Daoy (cell line): ENCODE measurements around the gene PPP1R27. TPM values are rescaled to one million over a fixed set of nuclear protein-coding genes. Genes with fewer than 3 reads are reported as not detected.

Experiments used
- DNase-seq: peaks from one replicate; pipeline ENCODE4 v3.0.0-alpha.2; 2015; ENCODE audit warnings: low read depth
- total RNA-seq: library from RNA; depleted of rRNA; stranded (reverse); fragments of >200 nt; shearing (Covaris generic); gene quantifications from 2 replicates; pipeline ENCODE4 v1.2.3, GENCODE V29; 2014

The PPP1R27 gene
- total RNA-seq, 1 experiment from 2014 or later, result not detected

DNA sequence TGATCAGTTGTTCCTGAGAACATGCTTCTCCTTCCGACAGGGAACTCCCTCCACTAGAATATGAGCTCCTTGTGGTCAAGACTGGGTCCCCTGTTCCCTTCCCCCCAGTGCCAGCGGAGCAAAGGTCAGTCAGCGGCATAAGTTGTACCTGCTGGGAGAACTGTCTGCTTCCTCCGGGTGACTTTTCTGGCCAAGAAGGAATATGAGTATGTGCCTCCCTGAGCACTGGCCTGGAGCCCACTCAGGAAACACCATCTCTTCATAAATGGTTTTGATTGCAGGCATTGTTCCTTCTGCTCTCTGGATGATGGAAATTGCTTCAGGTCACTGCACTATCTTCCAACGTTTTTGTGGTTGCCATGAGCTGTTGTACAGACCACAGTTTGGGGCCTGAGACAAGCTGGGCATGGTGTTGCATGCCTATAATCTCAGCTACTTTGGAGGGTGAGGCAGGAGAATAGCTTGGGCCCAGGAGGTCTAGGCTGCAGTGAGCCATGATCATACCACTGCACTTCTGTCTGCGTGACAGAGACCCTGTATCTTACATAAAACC is 28.3 kb upstream of the PPP1R27 start:
- no peak for DNase-seq

GRCh38 chr17:81860756-81861568 is 26.1 kb upstream of the PPP1R27 start:
- DNase-seq, result peak; percentile 100

DNA sequence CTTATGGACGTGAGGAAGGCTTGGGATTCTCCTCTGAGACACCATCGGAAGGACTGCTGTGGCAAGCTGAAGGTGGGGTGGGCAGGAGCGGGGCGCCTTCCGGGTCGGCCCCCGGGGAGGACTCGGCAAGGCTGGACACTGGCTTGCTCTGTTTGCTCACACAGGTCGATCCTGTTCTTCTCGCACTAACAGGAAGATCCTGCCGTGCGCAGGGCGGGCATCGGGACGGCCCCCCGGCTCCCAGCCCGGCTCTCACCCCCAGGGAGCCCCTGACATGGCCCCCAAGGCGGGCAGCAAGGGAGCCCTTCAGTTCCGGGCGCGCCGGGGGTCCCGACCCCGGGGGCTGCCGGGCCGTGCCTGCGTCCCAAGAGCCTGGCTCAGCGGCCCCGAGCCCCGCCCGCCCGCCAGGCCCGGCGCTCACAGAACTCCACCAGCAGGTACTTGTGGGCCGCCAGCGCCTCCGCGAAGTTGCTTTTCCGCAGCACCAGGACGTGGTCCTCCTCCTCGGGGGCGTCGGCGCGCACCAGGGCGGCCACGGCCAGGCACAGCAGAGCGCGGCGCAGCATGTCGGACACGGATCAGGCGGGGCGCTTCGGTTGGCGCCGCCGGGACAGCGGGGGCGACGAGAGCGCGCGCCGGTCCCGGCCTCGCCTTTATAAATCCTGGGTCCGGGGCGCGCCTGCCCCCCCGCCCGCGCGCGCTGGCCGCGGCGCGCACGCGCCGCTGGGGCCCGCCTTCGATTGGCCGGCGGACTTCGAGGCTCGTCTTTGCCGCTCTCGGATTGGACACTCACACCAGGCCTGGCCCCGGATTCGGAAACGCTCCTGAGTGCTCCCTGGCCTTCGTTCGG is 25.3 kb upstream of the PPP1R27 start, which contains the start of gene P4HB:
Gene P4HB (minus strand): TSS at position 630 of the 850 bp plus-strand sequence. CDS start 64 bp downstream, at position 566.
- no peak for DNase-seq

DNA sequence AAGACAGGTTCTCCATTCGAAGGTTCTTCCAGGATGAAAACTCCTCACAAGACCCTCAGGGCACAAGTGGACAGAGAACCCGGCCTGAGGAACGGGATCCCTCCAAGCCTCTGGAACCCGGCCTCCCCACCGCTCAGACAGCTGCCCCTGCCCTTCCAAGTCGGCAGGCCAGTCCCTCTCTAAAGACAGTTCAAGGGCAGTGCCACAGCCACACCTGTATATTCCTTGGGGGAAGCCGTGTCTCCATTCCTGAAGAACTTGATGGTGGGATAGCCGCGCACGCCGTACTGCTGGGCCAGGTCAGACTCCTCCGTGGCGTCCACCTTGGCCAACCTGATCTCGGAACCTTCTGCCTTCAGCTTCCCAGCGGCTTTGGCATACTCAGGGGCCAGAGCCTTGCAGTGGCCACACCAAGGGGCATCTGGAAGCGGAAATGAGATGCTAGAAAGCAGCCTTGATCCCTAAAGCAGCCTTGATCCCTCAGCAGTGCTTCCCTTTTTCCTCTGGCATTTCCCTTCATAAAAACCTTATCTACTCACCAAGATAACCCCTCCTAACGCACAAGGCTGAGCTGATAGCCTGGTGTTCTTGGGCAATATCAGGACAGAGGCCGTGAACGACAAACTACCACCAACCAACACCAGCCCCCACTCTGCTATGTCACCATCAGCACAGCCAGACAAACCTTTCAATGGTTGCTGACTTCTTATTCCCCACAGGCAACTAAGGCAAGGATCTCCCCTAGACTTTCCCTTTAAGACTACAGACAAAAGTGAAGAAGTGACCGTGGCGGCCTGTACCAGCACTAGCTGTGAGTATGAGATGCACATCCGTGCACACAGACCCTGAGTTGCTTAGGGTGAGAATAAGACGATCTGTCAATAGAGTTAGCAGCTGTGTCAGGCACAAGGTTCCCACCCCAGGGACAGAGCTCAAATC is 24.4 kb upstream of the PPP1R27 start:
- no peak for DNase-seq

GRCh38 chr17:81858170-81858966 is 23.5 kb upstream of the PPP1R27 start:
- no peak for DNase-seq

GRCh38 chr17:81854974-81855774 is 20.3 kb upstream of the PPP1R27 start:
- DNase-seq, result no peak

GRCh38 chr17:81852237-81852636 is 17.4 kb upstream of the PPP1R27 start:
- no peak for DNase-seq

DNA sequence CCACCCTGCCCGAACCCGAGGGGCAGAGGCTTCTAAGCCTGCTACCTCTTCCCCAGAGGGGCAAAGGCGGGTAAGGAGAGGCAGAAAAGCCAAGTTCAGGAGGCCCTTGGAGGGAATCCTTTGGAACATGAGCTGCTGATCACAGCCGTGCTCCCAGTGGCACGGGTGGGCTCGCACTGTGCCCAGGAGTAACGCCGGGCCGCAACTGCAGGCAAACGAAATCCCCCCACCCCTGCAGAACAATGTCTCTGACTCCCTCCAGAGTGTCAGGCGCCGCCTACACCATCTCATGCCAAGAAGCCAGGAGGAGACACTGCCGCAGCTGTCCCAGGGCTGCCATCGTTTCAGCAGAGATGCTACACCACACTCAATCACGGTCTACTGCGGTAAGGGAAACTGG is 16.6 kb upstream of the PPP1R27 start:
- no peak for DNase-seq

DNA sequence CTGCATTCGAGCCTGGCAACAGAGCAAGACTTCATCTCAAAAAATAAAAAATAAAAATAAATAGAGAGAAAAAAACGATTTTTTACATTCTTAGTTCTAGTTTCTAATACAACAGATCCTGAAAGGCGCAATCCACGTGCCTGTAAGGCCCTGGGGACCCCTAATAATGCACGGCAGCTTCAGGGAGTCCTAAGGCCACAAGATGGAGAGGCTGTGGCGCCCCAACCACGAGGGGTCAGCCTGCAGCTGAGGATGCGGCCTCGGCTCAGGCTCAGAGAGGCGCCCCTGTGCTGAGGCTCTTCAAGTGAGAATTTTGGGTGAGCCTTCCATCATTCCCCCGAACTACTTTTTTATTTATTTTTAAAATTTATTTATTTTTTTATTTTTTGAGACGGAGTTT is 14.6 kb upstream of the PPP1R27 start:
- no peak for DNase-seq

GRCh38 chr17:81846743-81847689 is 12.2 kb upstream of the PPP1R27 start:
- no peak for DNase-seq

- DNase-seq, result no peak
These were observed 11.3 kb upstream of the PPP1R27 start for GRCh38 chr17:81845881-81846742.

GRCh38 chr17:81845361-81845760 is 10.5 kb upstream of the PPP1R27 start:
- DNase-seq, result no peak

DNA sequence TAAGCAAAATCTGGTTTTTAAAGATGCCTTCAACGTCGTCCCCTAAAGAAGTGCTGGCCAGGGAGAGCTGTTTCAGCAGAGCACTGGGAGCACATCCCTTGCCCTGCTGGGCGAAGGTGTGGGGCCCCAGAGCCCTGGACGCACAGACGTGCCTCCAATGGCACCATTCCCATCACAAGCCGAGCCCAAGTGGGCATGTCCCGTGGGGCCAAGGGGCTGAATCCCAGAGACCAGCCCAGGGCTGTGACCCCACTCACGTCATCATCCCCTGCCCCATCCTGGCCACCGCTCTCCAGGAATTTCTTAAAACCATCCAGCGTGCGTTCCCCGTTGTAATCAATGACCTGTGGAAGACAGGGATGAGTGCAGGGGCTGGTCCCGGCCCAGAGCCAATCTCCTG is 10.0 kb upstream of the PPP1R27 start:
- DNase-seq, result no peak

DNA sequence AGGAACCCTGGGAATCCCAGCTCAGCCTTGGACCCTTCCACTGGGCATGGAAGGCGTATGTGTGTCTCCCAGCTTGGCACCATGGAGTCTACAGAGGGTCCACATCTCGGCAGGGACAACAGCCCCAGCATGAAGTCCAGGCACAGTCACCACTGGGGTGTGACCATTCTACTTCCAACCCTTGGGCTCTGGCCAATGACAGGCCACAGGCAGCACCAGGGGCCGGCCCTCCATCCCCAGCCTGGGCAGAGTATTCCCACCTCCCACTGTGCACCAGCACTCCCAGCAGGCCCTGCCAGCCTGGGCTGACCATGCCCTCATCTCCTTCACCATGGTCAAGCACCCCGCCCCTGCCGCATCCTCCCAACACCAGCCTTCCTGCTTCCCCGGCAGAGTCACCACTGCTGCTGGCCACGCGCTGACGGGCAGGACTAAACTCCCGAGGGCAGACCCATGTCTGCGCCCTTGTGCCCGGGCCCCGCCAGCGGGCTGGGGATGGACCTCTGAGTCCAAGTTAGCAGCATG is 9.5 kb upstream of the PPP1R27 start:
- DNase-seq, result no peak

GRCh38 chr17:81843713-81844326 is 9.0 kb upstream of the PPP1R27 start:
- DNase-seq, result no peak

- DNase-seq, result no peak
These were observed 8.1 kb upstream of the PPP1R27 start for GRCh38 chr17:81842725-81843504.
